ENCODE results near the gene CREB3L1. TPM values are rescaled to one million over a fixed set of nuclear protein-coding genes. Genes with fewer than 3 reads are reported as not detected.

Gene CREB3L1
- total and polyA plus RNA-seq, 2 of the 13 experiments (the other 11 are each of a cell fraction or from before 2014, with no cell fraction given), result not detected

GRCh38 chr11:46338988-46339666 lies 61.7 kb downstream of the CREB3L1 start:
- Histone ChIP-seq H3K4me1 (ENCODE audit: insufficient read depth, low read length) (peaks cover 23% of the 10 kb centered on the region), H4K20me1 (ENCODE audit: insufficient read depth, low read length) (no peaks in the 10 kb centered on the region), H3K4me2 (ENCODE audit: low read depth, low read length) (peak overlapping the region; percentile 37; the same call in 1 of the 2 replicates), H3K9me3 (ENCODE audit: low read length) (no peaks in the 10 kb centered on the region), H3K36me3 (replicated peaks in 1 of 2; ENCODE audit: control insufficient read depth in 1 of 2, insufficient read depth in 2 of 2, low read length in 2 of 2) (no peaks in the 10 kb centered on the region), H3K27me3 (ENCODE audit: control insufficient read depth in 1 of 2, insufficient read depth in 2 of 2, low read length in 2 of 2) (peaks cover 7 to 65% of the 10 kb centered on the region in 2 experiments), H3K27ac (ENCODE audit: extremely low read length, insufficient read depth, low read length) (no peak overlapping the region), H3K79me2 (ENCODE audit: insufficient read depth, low read length) (no peaks in the 10 kb centered on the region), H3K9ac (ENCODE audit: insufficient read depth, low read depth, low read length) (no peak overlapping the region), H3K4me3 (replicated peaks in 1 of 3; ENCODE audit: insufficient read depth in 1 of 3, low read depth in 2 of 3, low read length in 3 of 3) (peak overlapping the region in 1 of 3 experiments; percentile 29; a peak in 1 of 6 replicates), H2AFZ (ENCODE audit: low read length) (no peak overlapping the region)
- in situ Hi-C loops (cut with HindIII; ENCODE audit: extremely low pct_ligation_motif_present, low pct_unique_long_range_greater_than_20kb), result no loop called here
- intact Hi-C loops (cut with micrococcal nuclease; ENCODE audit: unreplicated experiment), result no loop called here
- ATAC-seq (peak; percentile 33; the same call in 2 of the 3 replicates), FAIRE-seq (no peak), DNase-seq (ENCODE audit: low spot score) (no peak)
- no peak for TF ChIP-seq ARID4A (CRISPR knock-in tag; IDR thresholded peaks at IDR 0.05; ENCODE audit: borderline replicate concordance)
- TF ChIP-seq HOXD1 (CRISPR knock-in tag; IDR thresholded peaks at IDR 0.05), result no peak
- no peak for TF ChIP-seq TAF15 (IDR thresholded peaks at IDR 0.05; ENCODE audit: low read depth, low read length, poor library complexity, severe bottlenecking)
- no peak for TF ChIP-seq ADNP (CRISPR knock-in tag; IDR thresholded peaks at IDR 0.05)
- no peak for TF ChIP-seq DZIP1 (CRISPR knock-in tag; IDR thresholded peaks at IDR 0.05)
- TF ChIP-seq HNF1A (IDR thresholded peaks at IDR 0.05; ENCODE audit: low read depth), result no peak
- no peak for TF ChIP-seq HNF1A (CRISPR knock-in tag; IDR thresholded peaks at IDR 0.05; ENCODE audit: borderline replicate concordance)
- TF ChIP-seq ZNF501 (CRISPR knock-in tag; IDR thresholded peaks at IDR 0.05), result no peak
- no peak for TF ChIP-seq ZNF44 (CRISPR knock-in tag; IDR thresholded peaks at IDR 0.05)
- no peak for TF ChIP-seq ZNF136 (CRISPR knock-in tag; IDR thresholded peaks at IDR 0.05; ENCODE audit: low read depth)
- no peak for TF ChIP-seq ZNF292 (CRISPR knock-in tag; IDR thresholded peaks at IDR 0.05; ENCODE audit: borderline replicate concordance, low read depth)
- no peak for TF ChIP-seq PHF20 (CRISPR knock-in tag; IDR thresholded peaks at IDR 0.05)
- no peak for TF ChIP-seq ZNF772 (CRISPR knock-in tag; IDR thresholded peaks at IDR 0.05)
- CTCF ChIA-PET (ENCODE audit: low intra/inter-chr PET ratio, low total read pairs), result no interaction called here
- no TSS peak for BruUV-seq (replicated peaks)
- WGBS (ENCODE audit: low lambda C conversion rate), result 19% methylated on average over 9 of the region's 16 CpGs
- POLR2A ChIA-PET, result no interaction called here
